ENCODE measurements around the gene DOCK11. TPM values are rescaled to one million over a fixed set of nuclear protein-coding genes. Genes with fewer than 3 reads are reported as not detected.

Gene DOCK11
- total RNA-seq, 1 donor from 2014 or later, result 3.8 TPM

GRCh38 chrX:118536204-118536603, 40.6 kb downstream of the DOCK11 start:
- H3K27me3 ChIP-seq (ENCODE audit: low read depth), result no peaks in the 10 kb centered on the region
- no peak overlapping the region for H3K4me3 ChIP-seq
- no peaks in the 10 kb centered on the region for H3K9me3 ChIP-seq (replicated peaks)
- H3K27ac ChIP-seq (replicated peaks), result peak overlapping the region; percentile 56
- no peak for TF ChIP-seq CTCF (IDR thresholded peaks at IDR 0.05; ENCODE audit: borderline replicate concordance)
- intact Hi-C loops (cut with micrococcal nuclease), result no loop called here
- no peaks in the 10 kb centered on the region for H3K36me3 ChIP-seq
- no peak for DNase-seq
- no peaks in the 10 kb centered on the region for H3K4me1 ChIP-seq

- Histone ChIP-seq H3K9me3 (replicated peaks) (no peaks in the 10 kb centered on the region), H3K4me1 (no peaks in the 10 kb centered on the region), H3K27ac (replicated peaks) (peak overlapping the region; percentile 56), H3K27me3 (ENCODE audit: low read depth) (no peaks in the 10 kb centered on the region), H3K4me3 (no peak overlapping the region), H3K36me3 (no peaks in the 10 kb centered on the region)
- no peak for DNase-seq
- TF ChIP-seq CTCF (IDR thresholded peaks at IDR 0.05; ENCODE audit: borderline replicate concordance), result peak; percentile 38
- intact Hi-C loops (cut with micrococcal nuclease), result no loop called here
Observed at GRCh38 chrX:118536687-118537461, 41.3 kb downstream of the DOCK11 start.

GRCh38 chrX:118538386-118538785, 42.8 kb downstream of the DOCK11 start:
- Histone ChIP-seq H3K27ac (replicated peaks) (peak overlapping the region; percentile 23), H3K9me3 (replicated peaks) (no peaks in the 10 kb centered on the region), H3K27me3 (ENCODE audit: low read depth) (no peaks in the 10 kb centered on the region), H3K4me3 (no peak overlapping the region), H3K4me1 (no peaks in the 10 kb centered on the region), H3K36me3 (no peaks in the 10 kb centered on the region)
- DNase-seq, result no peak
- intact Hi-C loops (cut with micrococcal nuclease), result no loop called here
- no peak for TF ChIP-seq CTCF (IDR thresholded peaks at IDR 0.05; ENCODE audit: borderline replicate concordance)

GRCh38 chrX:118540342-118540741, 44.7 kb downstream of the DOCK11 start:
- intact Hi-C loops (cut with micrococcal nuclease), result no loop called here
- no peak overlapping the region for H3K4me3 ChIP-seq
- H3K9me3 ChIP-seq (replicated peaks), result no peaks in the 10 kb centered on the region
- TF ChIP-seq CTCF (IDR thresholded peaks at IDR 0.05; ENCODE audit: borderline replicate concordance), result no peak
- no peaks in the 10 kb centered on the region for H3K4me1 ChIP-seq
- no peaks in the 10 kb centered on the region for H3K36me3 ChIP-seq
- H3K27ac ChIP-seq (replicated peaks), result no peak overlapping the region
- DNase-seq, result no peak
- no peaks in the 10 kb centered on the region for H3K27me3 ChIP-seq (ENCODE audit: low read depth)

- no peak for DNase-seq
- H3K36me3 ChIP-seq, result no peaks in the 10 kb centered on the region
- intact Hi-C loops (cut with micrococcal nuclease), result no loop called here
- no peak for TF ChIP-seq CTCF (IDR thresholded peaks at IDR 0.05; ENCODE audit: borderline replicate concordance)
- no peaks in the 10 kb centered on the region for H3K9me3 ChIP-seq (replicated peaks)
- H3K4me3 ChIP-seq, result no peak overlapping the region
- no peaks in the 10 kb centered on the region for H3K4me1 ChIP-seq
- no peak overlapping the region for H3K27ac ChIP-seq (replicated peaks)
- H3K27me3 ChIP-seq (ENCODE audit: low read depth), result no peaks in the 10 kb centered on the region
Observed at GRCh38 chrX:118541482-118541881, 45.9 kb downstream of the DOCK11 start.

Data from left ventricle myocardium inferior (tissue), 1 donor.